H1 (cell line): ENCODE data around the gene PDXP.
A peak's percentile ranks its signal among the peaks of the same experiment; 100 is the strongest.

Source experiments
- CHD2 ChIP-seq: IDR thresholded peaks from 2 replicates; pipeline ENCODE4 v1.6.1; 2012; ENCODE audit warnings: low read length, improper control_type of control experiment
- CTCF ChIP-seq, 3 experiments: IDR thresholded peaks; 1 replicate in 2 of 3; 2 replicates in 1 of 3; pipeline versions ENCODE4 v1.5.1 to v1.6.1; 2011; ENCODE audit warnings: low read length in 3 of 3, mild to moderate bottlenecking in 3 of 3, inconsistent platforms in 2 of 3, low read depth in 1 of 3, moderate library complexity in 1 of 3; ENCODE audit not compliant: insufficient read depth in 1 of 3; ENCODE audit errors: control extremely low read depth in 1 of 3
- POLR2A ChIP-seq, 2 experiments: IDR thresholded peaks; 1 replicate in 1 of 2; 2 replicates in 1 of 2; pipeline ENCODE4 v1.6.1; 2011; ENCODE audit warnings: low read depth in 2 of 2, low read length in 2 of 2, mild to moderate bottlenecking in 2 of 2; ENCODE audit errors: control extremely low read depth in 1 of 2
- POLR2AphosphoS5 ChIP-seq: IDR thresholded peaks from 2 replicates; pipeline ENCODE4 v1.6.1; 2011; ENCODE audit warnings: low read depth, low read length
- SIN3A ChIP-seq, 2 experiments: IDR thresholded peaks in 1 of 2; conservative IDR thresholded peaks in 1 of 2; 2 replicates each; pipeline ENCODE4 v1.6.1; 2011 to 2012; ENCODE audit warnings: low read length in 2 of 2, improper control_type of control experiment in 1 of 2, low read depth in 1 of 2, mild to moderate bottlenecking in 1 of 2
- SRF ChIP-seq: IDR thresholded peaks from 2 replicates; pipeline ENCODE4 v1.6.1; 2011; ENCODE audit warnings: mild to moderate bottlenecking, low read depth, low read length, moderate library complexity
- TF ChIP-seq, protein P1 (sequence below): IDR thresholded peaks from 2 replicates; pipeline ENCODE4 v1.6.1; 2012; ENCODE audit warnings: inconsistent platforms
- TF ChIP-seq, protein P2 (sequence below): IDR thresholded peaks from 2 replicates; pipeline ENCODE4 v1.6.1; 2011; ENCODE audit warnings: low read depth, mild to moderate bottlenecking, low read length; ENCODE audit not compliant: insufficient read depth

DNA sequence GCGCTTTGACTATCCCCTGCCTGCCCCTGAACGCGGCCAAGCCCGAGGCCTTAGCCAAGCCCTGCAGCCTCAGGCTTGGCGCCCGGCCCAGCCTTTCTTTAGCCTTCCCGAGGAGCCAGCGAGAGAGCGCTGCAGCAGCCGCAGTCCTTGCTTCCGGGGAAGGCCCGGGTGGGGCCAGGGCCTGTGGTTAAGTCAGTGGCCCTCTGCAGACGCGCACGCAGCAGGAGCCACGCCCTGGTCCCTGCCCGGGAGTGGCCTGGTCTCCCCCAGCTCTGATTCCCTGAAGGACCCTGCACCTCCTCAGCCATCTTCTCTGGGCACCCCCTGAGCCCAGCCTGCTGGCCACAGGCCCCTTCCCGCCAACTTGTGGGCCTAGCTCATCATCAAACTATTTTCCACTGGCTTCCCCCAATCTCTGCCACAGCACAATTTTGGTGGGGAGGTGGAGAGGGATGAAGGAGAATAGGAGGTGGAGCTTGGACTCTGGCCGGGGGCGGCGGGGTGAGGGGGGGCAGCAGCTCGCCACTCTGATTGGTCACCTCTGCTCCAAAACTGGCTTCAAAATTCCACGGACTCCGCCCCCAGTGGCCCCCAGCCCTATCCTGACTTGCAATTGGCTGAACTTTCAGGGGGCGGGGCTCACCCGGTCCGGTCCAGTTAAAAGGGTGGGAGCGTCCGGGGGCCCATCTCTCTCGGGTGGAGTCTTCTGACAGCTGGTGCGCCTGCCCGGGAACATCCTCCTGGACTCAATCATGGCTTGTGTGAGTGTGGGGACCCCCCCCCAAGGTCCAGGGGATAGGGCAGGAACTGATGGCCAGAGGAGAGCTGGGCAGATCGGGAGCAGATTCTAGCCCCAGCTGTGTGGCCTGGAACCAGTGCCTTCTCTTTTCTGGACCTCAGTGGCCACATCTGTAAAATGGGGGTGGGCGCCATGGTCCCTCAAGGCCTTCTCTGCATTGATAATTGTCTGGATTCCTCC is 16.7 kb downstream of the PDXP start, which contains the start of gene LGALS1:
- no peak for TF ChIP-seq CTCF (IDR thresholded peaks at IDR 0.05; ENCODE audit: control extremely low read depth in 1 of 3, insufficient read depth in 1 of 3, low read depth in 1 of 3, low read length in 3 of 3)
- TF ChIP-seq, protein P1, sequence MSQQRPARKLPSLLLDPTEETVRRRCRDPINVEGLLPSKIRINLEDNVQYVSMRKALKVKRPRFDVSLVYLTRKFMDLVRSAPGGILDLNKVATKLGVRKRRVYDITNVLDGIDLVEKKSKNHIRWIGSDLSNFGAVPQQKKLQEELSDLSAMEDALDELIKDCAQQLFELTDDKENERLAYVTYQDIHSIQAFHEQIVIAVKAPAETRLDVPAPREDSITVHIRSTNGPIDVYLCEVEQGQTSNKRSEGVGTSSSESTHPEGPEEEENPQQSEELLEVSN: peak; percentile 56; the same call in 1 of the 2 replicates
- no peak for TF ChIP-seq POLR2A (IDR thresholded peaks at IDR 0.05; ENCODE audit: control extremely low read depth in 1 of 2, low read depth in 2 of 2, low read length in 2 of 2)
- TF ChIP-seq SIN3A (conservative IDR thresholded peaks at IDR 0.05 in 1 of 2, IDR thresholded peaks at IDR 0.05 in 1 of 2; ENCODE audit: low read depth in 1 of 2, low read length in 2 of 2): no peak
- no peak for TF ChIP-seq CHD2
- TF ChIP-seq POLR2AphosphoS5: no peak
- TF ChIP-seq, protein P2, sequence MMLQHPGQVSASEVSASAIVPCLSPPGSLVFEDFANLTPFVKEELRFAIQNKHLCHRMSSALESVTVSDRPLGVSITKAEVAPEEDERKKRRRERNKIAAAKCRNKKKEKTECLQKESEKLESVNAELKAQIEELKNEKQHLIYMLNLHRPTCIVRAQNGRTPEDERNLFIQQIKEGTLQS: no peak
- no peak for TF ChIP-seq SRF
